NCI-H1417 (cell line): Measurements from ENCODE around the gene HMCN2.
"Not testable (repeated sequence)": the region's sequence is repeated elsewhere in the genome, so short reads cannot be mapped to it uniquely, and the experiment has no call there.

ENCODE experiments used
- DNase-seq, 3 experiments: peaks; one replicate each; lab custom pipeline; 2025; lab: John Stamatoyannopoulos, UW

HMCN2 gene

GRCh38 chr9:130237763-130238524, 27.6 kb upstream of the HMCN2 start:
- DNase-seq: peak in 1 of 3 experiments; percentile 88

GRCh38 chr9:130239363-130239695, 26.2 kb upstream of the HMCN2 start:
- DNase-seq: no peak

- no peak for DNase-seq
Measured at GRCh38 chr9:130239741-130240241, 25.8 kb upstream of the HMCN2 start.

GRCh38 chr9:130240410-130241197, 25.0 kb upstream of the HMCN2 start:
- DNase-seq: peak; percentile 51 to 74 (median 53)

- DNase-seq: no peak
Measured at GRCh38 chr9:130241198-130241535, 24.4 kb upstream of the HMCN2 start.

- DNase-seq: no peak
Measured at GRCh38 chr9:130242270-130243014, 23.1 kb upstream of the HMCN2 start.

- DNase-seq: peak; percentile 59 to 86 (median 73)
Measured at GRCh38 chr9:130243015-130243881, 22.3 kb upstream of the HMCN2 start.

GRCh38 chr9:130243882-130244170, 21.7 kb upstream of the HMCN2 start:
- DNase-seq: no peak

- DNase-seq: no peak
Measured at GRCh38 chr9:130244548-130245165, 20.9 kb upstream of the HMCN2 start.

- DNase-seq: no peak
Measured at GRCh38 chr9:130245474-130245873, 20.1 kb upstream of the HMCN2 start.

- no peak for DNase-seq
Measured at GRCh38 chr9:130246126-130246525, 19.4 kb upstream of the HMCN2 start.

GRCh38 chr9:130254747-130255630, 10.6 kb upstream of the HMCN2 start:
- DNase-seq: peak; percentile 22 to 76 (median 54)

GRCh38 chr9:130255631-130256134, 9.9 kb upstream of the HMCN2 start:
- DNase-seq: no peak

GRCh38 chr9:130256644-130257043, 8.9 kb upstream of the HMCN2 start:
- DNase-seq: no peak

- not testable (repeated sequence) for DNase-seq
Measured at GRCh38 chr9:130258137-130258536, 7.4 kb upstream of the HMCN2 start.

GRCh38 chr9:130259044-130259443, 6.5 kb upstream of the HMCN2 start:
- DNase-seq: no peak

- DNase-seq: no peak
Measured at GRCh38 chr9:130260816-130261765, 4.5 kb upstream of the HMCN2 start.

- DNase-seq: no peak
Measured at GRCh38 chr9:130262061-130262745, 3.4 kb upstream of the HMCN2 start.
